Spleen (tissue), 11 donors: ENCODE measurements around the gene CACNA1H. TPM values are rescaled to one million over a fixed set of nuclear protein-coding genes. Genes with fewer than 3 reads are reported as not detected.

Source experiments
- DNase-seq: peaks from one replicate; pipeline ENCODE4 v3.0.0-alpha.2; 2020
- H3K27ac ChIP-seq, 8 donors: fragments of 200-600 bp; sonication (generic) in 7 of 8; 1 replicate in 4 of 8; 2 replicates in 4 of 8; pipeline versions ENCODE4 v1.5.0 to v1.8.0; 2016 to 2021; ENCODE audit warnings: inconsistent platforms in 4 of 8, mild to moderate bottlenecking in 4 of 8, moderate library complexity in 1 of 8
- H3K27me3 ChIP-seq, 7 donors: fragments of 200-600 bp; sonication (generic) in 6 of 7; replicated peaks in 1 of 7; 1 replicate in 4 of 7; 2 replicates in 3 of 7; pipeline versions ENCODE4 v1.5.0 to v1.8.0; 2016 to 2021; ENCODE audit warnings: inconsistent platforms in 3 of 7, mild to moderate bottlenecking in 1 of 7
- H3K36me3 ChIP-seq, 6 donors: fragments of 200-600 bp; sonication (generic) in 5 of 6; 1 replicate in 4 of 6; 2 replicates in 2 of 6; pipeline versions ENCODE4 v1.5.0 to v1.8.0; 2016 to 2021; ENCODE audit warnings: inconsistent platforms in 2 of 6
- H3K4me1 ChIP-seq, 6 donors: fragments of 200-600 bp; sonication (generic) in 5 of 6; 1 replicate in 3 of 6; 2 replicates in 3 of 6; pipeline versions ENCODE4 v1.5.0 to v1.8.0; 2016 to 2021; ENCODE audit warnings: inconsistent platforms in 3 of 6
- H3K4me3 ChIP-seq, 8 donors: fragments of 200-600 bp; sonication (generic) in 7 of 8; 1 replicate in 4 of 8; 2 replicates in 4 of 8; pipeline versions ENCODE4 v1.5.0 to v1.8.0; 2016 to 2021; ENCODE audit warnings: inconsistent platforms in 4 of 8, mild to moderate bottlenecking in 4 of 8, moderate library complexity in 2 of 8
- H3K9me3 ChIP-seq, 8 donors: fragments of 200-600 bp; sonication (generic) in 7 of 8; 1 replicate in 4 of 8; 2 replicates in 4 of 8; pipeline versions ENCODE4 v1.5.0 to v1.8.0; 2016 to 2021; ENCODE audit warnings: inconsistent platforms in 4 of 8
- POLR2A ChIP-seq, 3 donors: fragments of 450-650 bp; IDR thresholded peaks; one replicate each; pipeline ENCODE4 v1.5.1; 2017; ENCODE audit warnings: antibody characterized with exemption in 3 of 3, mild to moderate bottlenecking in 1 of 3
- POLR2AphosphoS5 ChIP-seq, 3 donors: sonication (generic); formaldehyde crosslinking; IDR thresholded peaks; one replicate each; pipeline ENCODE4 v1.5.1; 2017; ENCODE audit warnings: antibody characterized with exemption in 3 of 3
- WGBS, 5 donors: extraction: QIAGEN DNeasy Blood & Tissue Kit in 3 of 5; methylation state at CpG; one replicate each; pipeline versions ENCODE4 v1.1.5 to v1.1.7; 2013 to 2018; 5-methylcytosine and 5-hydroxymethylcytosine counted together
- intact Hi-C: fragments of 100-400 bp; cut with DNase I; formaldehyde crosslinking; loops from one replicate; pipeline ENCODE4 v1.15.0; 2023; ENCODE audit warnings: low total_unique reads
- polyA plus RNA-seq, 3 donors: library from polyadenylated mRNA; stranded (reverse); fragments of 200-250 nt; gene quantifications; one replicate each; pipeline ENCODE4 v1.2.1, GENCODE V29; 2013
- total RNA-seq, 7 donors: library from RNA; depleted of rRNA in 3 of 7; stranded (reverse); fragments of >200 nt in 3 of 7; fragmentation: NEBNext Ultra II Directional in 4 of 7; extraction: Animal tissue kit (Norgen Biotek cat#: 25700) in 4 of 7; gene quantifications; one replicate each; pipeline versions ENCODE4 v1.1.0 to v1.2.1, GENCODE V29; 2016 to 2021
- TF ChIP-seq, protein P1 (sequence below), 11 experiments: fragments of 200-600 bp in 7 of 11; fragments of 450-650 bp in 4 of 11; sonication (generic) in 4 of 11; IDR thresholded peaks in 8 of 11; conservative IDR thresholded peaks in 3 of 11; 1 replicate in 7 of 11; 2 replicates in 4 of 11; pipeline versions ENCODE4 v1.4.0 to v1.8.0; 2016 to 2021; ENCODE audit warnings: antibody characterized with exemption in 11 of 11, inconsistent platforms in 4 of 11, mild to moderate bottlenecking in 1 of 11
- donor health status: healthy with polysubstance abuse.
- donor health status: DM: no; HTN: no; CAD: no; lungs with moderate emphysema.
- donor health status: DM: no; HTN: no; CAD: no.
- donor health status: Bipolar disorder and iron deficiency.
- donor health status: healthy.
- donor health status: DM: no; HTN: no; CAD: no.
- donor health status: DM: yes; HTN: yes; CAD: no.

The CACNA1H gene
- total and polyA plus RNA-seq, 10 donors: 0.33 to 2.1 (median 0.70) TPM

DNA sequence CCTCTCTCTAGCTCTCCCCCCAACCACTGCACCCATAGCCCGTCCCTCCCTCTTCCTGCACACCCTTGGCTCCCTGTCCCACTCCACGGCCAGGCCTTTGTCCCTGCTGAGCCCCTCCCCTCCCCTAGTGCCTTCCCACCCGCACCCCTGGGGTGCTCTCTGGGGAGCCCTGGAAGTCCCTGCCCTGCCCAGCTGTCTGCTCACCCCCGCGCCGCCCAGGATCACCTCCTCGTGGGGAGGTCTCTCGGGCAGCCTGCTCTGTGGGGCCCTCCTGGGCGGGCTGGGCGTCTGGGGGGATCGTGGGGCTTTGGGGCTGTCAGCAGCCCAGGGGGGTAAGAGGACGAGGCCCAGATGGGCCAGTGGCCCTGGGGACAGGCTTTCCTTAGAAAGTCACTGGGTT, 18.1 kb downstream of the CACNA1H start:
- H3K4me1 ChIP-seq: no peaks in the 10 kb centered on the region
- no peaks in the 10 kb centered on the region for H3K36me3 ChIP-seq
- H3K27ac ChIP-seq: no peak overlapping the region
- H3K9me3 ChIP-seq: no peaks in the 10 kb centered on the region
- H3K27me3 ChIP-seq: peaks cover 0 to 82% (median 40%) of the 10 kb centered on the region in 7 donors
- 62 to 77% (median 69%) methylated on average over 8 to 12 of the region's 12 CpGs for WGBS, 5 donors
- TF ChIP-seq POLR2A (IDR thresholded peaks at IDR 0.05) (no peak), POLR2AphosphoS5 (IDR thresholded peaks at IDR 0.05) (no peak)
- TF ChIP-seq, protein P1, sequence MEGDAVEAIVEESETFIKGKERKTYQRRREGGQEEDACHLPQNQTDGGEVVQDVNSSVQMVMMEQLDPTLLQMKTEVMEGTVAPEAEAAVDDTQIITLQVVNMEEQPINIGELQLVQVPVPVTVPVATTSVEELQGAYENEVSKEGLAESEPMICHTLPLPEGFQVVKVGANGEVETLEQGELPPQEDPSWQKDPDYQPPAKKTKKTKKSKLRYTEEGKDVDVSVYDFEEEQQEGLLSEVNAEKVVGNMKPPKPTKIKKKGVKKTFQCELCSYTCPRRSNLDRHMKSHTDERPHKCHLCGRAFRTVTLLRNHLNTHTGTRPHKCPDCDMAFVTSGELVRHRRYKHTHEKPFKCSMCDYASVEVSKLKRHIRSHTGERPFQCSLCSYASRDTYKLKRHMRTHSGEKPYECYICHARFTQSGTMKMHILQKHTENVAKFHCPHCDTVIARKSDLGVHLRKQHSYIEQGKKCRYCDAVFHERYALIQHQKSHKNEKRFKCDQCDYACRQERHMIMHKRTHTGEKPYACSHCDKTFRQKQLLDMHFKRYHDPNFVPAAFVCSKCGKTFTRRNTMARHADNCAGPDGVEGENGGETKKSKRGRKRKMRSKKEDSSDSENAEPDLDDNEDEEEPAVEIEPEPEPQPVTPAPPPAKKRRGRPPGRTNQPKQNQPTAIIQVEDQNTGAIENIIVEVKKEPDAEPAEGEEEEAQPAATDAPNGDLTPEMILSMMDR (IDR thresholded peaks at IDR 0.05 in 8 of 11, conservative IDR thresholded peaks at IDR 0.05 in 3 of 11): no peak
- DNase-seq: no peak
- no peak overlapping the region for H3K4me3 ChIP-seq
- intact Hi-C loops: no loop called here

DNA sequence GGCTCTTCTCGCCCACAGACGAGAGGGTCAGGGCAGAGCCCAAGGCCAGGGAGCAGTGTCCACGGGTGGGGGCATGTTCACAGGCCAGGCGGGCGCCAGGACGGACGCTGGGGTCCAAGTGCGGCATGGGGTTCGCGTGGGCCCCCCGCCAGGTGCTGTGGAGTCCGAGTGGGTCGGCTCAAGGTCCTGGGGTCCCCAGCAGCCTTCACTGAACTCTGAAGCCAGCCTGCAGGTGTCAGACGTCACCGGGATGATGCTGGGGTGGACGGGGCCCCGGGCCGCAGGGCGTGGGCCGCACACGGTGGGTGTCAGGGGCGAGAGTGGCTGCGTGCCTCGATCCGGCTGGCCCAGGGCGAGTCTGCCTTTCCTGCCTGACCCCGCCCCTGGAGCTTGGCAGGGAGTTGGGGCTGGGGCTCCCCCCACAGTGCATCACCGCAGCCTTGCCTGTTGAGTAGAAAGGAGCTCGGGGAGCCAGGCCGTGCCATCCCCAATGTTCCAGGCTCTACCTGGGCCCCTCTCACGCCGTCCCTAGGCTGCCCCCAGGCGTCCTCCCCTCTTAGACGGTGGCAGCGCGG, 19.0 kb downstream of the CACNA1H start:
- intact Hi-C loops: no loop called here

DNA sequence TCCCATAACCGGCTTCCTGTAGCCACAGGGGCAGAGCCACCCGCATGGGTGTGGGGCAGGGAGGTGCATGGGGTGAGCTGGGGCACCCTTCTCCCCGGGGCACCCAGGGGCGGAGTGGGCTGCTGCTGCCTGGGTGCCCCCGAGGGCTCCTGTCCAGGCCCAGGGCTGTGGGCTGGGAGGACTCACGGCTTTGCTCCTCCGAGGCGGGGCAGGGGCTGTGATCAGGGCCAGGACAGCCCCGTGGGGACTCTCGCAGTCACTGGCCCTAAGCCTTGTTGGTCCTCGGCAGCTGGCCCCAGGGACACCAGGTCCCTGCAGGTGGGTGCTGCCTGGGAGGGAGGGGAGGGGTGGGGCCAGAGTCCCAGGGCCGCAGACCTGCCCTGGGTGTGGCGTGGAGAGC, 19.7 kb downstream of the CACNA1H start:
- H3K4me1 ChIP-seq: no peaks in the 10 kb centered on the region
- 85 to 100% (median 87%) methylated on average over 1 to 13 of the region's 13 CpGs for WGBS, 5 donors
- TF ChIP-seq, protein P1 (IDR thresholded peaks at IDR 0.05 in 8 of 11, conservative IDR thresholded peaks at IDR 0.05 in 3 of 11): no peak
- TF ChIP-seq POLR2A (IDR thresholded peaks at IDR 0.05) (no peak), POLR2AphosphoS5 (IDR thresholded peaks at IDR 0.05) (no peak)
- H3K27me3 ChIP-seq: peaks cover 0 to 89% (median 47%) of the 10 kb centered on the region in 7 donors
- intact Hi-C loops: no loop called here
- H3K27ac ChIP-seq: no peak overlapping the region
- no peak for DNase-seq
- H3K4me3 ChIP-seq: no peak overlapping the region
- no peaks in the 10 kb centered on the region for H3K9me3 ChIP-seq
- H3K36me3 ChIP-seq: no peaks in the 10 kb centered on the region

More for the DNA sequence above, 19.0 kb downstream of the CACNA1H start:
- Histone ChIP-seq H3K27ac (no peak overlapping the region), H3K4me3 (no peak overlapping the region), H3K4me1 (no peaks in the 10 kb centered on the region), H3K9me3 (no peaks in the 10 kb centered on the region), H3K27me3 (peaks cover 0 to 89% (median 41%) of the 10 kb centered on the region in 7 donors), H3K36me3 (no peaks in the 10 kb centered on the region)
- no peak for DNase-seq
- no peak for TF ChIP-seq POLR2A (IDR thresholded peaks at IDR 0.05)
- no peak for TF ChIP-seq POLR2AphosphoS5 (IDR thresholded peaks at IDR 0.05)
- TF ChIP-seq, protein P1 (IDR thresholded peaks at IDR 0.05 in 8 of 11, conservative IDR thresholded peaks at IDR 0.05 in 3 of 11): no peak
- 72 to 89% (median 83%) methylated on average over 19 to 36 of the region's 36 CpGs for WGBS, 5 donors

DNA sequence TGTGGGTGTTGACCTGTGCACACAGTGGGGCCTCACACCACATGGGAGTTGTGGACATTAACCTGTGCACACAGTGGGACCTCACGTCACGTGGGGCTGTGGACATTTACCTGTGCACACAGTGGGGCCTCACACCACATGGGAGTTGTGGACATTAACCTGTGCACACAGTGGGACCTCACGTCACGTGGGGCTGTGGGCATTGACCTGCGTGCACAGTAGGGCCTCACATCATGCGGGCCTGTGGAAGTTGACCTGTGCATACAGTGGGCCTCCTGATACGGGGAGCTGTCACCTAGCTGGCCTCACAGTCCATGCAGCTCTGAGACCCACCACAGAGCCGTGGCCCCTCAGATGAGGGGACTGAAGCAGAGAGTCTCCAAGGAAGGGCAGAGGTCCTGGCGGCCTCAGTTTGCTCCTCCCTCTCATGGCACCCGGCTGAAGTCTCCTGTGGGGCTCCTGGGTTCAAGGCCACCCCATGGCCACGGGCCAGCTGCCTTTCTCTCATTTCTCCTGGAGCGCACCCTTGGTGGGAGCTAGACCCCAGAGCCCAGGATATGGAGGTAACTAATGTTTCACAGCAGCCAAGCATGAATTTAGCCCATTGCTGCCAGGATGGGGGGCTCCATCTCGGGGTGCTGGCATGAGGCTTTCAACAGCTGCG, 21.0 kb downstream of the CACNA1H start:
- Histone ChIP-seq H3K9me3 (no peaks in the 10 kb centered on the region), H3K4me3 (no peak overlapping the region), H3K27me3 (peaks cover 0 to 89% (median 36%) of the 10 kb centered on the region in 7 donors), H3K36me3 (no peaks in the 10 kb centered on the region), H3K27ac (no peak overlapping the region), H3K4me1 (no peaks in the 10 kb centered on the region)
- TF ChIP-seq POLR2AphosphoS5 (IDR thresholded peaks at IDR 0.05): no peak
- TF ChIP-seq, protein P1 (IDR thresholded peaks at IDR 0.05 in 8 of 11, conservative IDR thresholded peaks at IDR 0.05 in 3 of 11): no peak
- TF ChIP-seq POLR2A (IDR thresholded peaks at IDR 0.05): no peak
- intact Hi-C loops: no loop called here
- no peak for DNase-seq
- 62 to 87% (median 81%) methylated on average over 9 to 14 of the region's 14 CpGs for WGBS, 5 donors
